ENCODE results near the gene LTB4R2.

DNA sequence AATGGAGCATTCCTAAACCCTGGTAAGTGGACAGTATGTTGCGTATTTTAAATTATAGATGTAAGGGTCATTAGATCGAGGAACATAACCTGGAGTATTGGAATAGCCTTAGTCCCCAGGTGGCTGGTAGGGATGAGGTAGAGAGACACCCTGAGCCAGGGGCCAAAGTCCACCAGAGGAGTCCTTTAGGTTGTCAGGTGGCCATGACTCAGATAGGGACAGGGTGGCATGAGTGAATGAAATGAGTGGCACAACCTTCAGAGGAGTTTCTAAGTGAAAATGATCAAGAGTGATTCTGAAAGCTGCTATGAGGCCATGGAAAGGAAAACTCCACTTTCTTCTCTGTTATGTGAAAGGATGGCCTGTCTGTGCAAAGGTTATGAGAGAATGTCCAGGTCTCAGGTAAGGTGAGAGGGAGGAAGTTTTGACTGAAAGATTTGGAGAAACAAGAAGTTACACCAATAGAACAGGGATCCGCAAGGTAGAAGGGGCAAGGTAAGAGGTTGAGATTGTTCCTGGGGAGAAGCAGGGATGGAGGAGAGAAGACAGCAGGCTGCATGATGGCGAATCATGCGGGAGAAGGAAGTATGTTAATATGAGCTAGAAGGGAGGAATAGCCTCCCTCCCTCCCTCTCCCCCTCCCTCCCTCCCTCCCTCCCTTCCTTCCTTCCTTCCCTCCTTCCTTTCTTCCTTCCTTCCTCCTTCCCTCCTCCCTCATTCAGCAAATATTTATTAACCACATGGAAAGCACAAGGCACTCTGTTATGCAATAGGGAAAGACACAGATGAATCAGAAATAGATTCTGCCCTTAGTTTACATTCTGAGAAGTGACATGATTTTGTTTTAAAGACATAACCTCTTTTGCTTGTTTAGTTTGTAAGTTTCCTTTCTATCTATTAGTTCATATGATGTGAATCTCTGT, 43.9 kb downstream of the LTB4R2 start:
- TF ChIP-seq, protein P1, sequence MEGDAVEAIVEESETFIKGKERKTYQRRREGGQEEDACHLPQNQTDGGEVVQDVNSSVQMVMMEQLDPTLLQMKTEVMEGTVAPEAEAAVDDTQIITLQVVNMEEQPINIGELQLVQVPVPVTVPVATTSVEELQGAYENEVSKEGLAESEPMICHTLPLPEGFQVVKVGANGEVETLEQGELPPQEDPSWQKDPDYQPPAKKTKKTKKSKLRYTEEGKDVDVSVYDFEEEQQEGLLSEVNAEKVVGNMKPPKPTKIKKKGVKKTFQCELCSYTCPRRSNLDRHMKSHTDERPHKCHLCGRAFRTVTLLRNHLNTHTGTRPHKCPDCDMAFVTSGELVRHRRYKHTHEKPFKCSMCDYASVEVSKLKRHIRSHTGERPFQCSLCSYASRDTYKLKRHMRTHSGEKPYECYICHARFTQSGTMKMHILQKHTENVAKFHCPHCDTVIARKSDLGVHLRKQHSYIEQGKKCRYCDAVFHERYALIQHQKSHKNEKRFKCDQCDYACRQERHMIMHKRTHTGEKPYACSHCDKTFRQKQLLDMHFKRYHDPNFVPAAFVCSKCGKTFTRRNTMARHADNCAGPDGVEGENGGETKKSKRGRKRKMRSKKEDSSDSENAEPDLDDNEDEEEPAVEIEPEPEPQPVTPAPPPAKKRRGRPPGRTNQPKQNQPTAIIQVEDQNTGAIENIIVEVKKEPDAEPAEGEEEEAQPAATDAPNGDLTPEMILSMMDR (IDR thresholded peaks at IDR 0.05): no peak
- TF ChIP-seq BHLHE40 (IDR thresholded peaks at IDR 0.05; ENCODE audit: low read depth, low read length): no peak
- no peak for TF ChIP-seq EP300 (IDR thresholded peaks at IDR 0.05)
- no peak for TF ChIP-seq POLR2A (IDR thresholded peaks at IDR 0.05; ENCODE audit: low read length)
- TF ChIP-seq, protein P2, sequence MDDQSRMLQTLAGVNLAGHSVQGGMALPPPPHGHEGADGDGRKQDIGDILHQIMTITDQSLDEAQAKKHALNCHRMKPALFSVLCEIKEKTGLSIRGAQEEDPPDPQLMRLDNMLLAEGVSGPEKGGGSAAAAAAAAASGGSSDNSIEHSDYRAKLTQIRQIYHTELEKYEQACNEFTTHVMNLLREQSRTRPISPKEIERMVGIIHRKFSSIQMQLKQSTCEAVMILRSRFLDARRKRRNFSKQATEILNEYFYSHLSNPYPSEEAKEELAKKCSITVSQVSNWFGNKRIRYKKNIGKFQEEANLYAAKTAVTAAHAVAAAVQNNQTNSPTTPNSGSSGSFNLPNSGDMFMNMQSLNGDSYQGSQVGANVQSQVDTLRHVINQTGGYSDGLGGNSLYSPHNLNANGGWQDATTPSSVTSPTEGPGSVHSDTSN (IDR thresholded peaks at IDR 0.05): no peak
- TF ChIP-seq, protein P3, sequence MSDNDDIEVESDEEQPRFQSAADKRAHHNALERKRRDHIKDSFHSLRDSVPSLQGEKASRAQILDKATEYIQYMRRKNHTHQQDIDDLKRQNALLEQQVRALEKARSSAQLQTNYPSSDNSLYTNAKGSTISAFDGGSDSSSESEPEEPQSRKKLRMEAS (IDR thresholded peaks at IDR 0.05): no peak
- no peak for TF ChIP-seq KDM1A (IDR thresholded peaks at IDR 0.05; ENCODE audit: low read depth)
- TF ChIP-seq, protein P4, sequence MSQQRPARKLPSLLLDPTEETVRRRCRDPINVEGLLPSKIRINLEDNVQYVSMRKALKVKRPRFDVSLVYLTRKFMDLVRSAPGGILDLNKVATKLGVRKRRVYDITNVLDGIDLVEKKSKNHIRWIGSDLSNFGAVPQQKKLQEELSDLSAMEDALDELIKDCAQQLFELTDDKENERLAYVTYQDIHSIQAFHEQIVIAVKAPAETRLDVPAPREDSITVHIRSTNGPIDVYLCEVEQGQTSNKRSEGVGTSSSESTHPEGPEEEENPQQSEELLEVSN (IDR thresholded peaks at IDR 0.05; ENCODE audit: borderline replicate concordance, low read depth): no peak
- TF ChIP-seq CHD2 (IDR thresholded peaks at IDR 0.05; ENCODE audit: low read length, partially characterized antibody): no peak
